Measurements from ENCODE around the gene SVIL. TPM values are rescaled to one million over a fixed set of nuclear protein-coding genes. Genes with fewer than 3 reads are reported as not detected.

The SVIL gene
- total RNA-seq, 1 donor from 2014 or later, result 94.7 TPM

GRCh38 chr10:29657719-29658274 is 23.0 kb upstream of the SVIL start:
- H3K27me3 ChIP-seq, result no peaks in the 10 kb centered on the region
- TF ChIP-seq, protein P1, sequence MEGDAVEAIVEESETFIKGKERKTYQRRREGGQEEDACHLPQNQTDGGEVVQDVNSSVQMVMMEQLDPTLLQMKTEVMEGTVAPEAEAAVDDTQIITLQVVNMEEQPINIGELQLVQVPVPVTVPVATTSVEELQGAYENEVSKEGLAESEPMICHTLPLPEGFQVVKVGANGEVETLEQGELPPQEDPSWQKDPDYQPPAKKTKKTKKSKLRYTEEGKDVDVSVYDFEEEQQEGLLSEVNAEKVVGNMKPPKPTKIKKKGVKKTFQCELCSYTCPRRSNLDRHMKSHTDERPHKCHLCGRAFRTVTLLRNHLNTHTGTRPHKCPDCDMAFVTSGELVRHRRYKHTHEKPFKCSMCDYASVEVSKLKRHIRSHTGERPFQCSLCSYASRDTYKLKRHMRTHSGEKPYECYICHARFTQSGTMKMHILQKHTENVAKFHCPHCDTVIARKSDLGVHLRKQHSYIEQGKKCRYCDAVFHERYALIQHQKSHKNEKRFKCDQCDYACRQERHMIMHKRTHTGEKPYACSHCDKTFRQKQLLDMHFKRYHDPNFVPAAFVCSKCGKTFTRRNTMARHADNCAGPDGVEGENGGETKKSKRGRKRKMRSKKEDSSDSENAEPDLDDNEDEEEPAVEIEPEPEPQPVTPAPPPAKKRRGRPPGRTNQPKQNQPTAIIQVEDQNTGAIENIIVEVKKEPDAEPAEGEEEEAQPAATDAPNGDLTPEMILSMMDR (IDR thresholded peaks at IDR 0.05), result no peak
- DNase-seq (ENCODE audit: low spot score in 2 of 2), result no peak
- H3K9me3 ChIP-seq, result no peaks in the 10 kb centered on the region
- H3K27ac ChIP-seq, result peak overlapping the region; percentile 73 to 81
- H3K4me1 ChIP-seq, result peaks cover 18 to 42% of the 10 kb centered on the region in 2 donors
- H3K36me3 ChIP-seq, result peaks cover 16 to 26% of the 10 kb centered on the region in 2 donors
- intact Hi-C loops (cut with DNase I), result loop anchor here (2.0 kb wide), 1 partner anchor 15 kb away; no protein-coding TSS in a partner anchor
- H3K4me3 ChIP-seq, result no peak overlapping the region

DNA sequence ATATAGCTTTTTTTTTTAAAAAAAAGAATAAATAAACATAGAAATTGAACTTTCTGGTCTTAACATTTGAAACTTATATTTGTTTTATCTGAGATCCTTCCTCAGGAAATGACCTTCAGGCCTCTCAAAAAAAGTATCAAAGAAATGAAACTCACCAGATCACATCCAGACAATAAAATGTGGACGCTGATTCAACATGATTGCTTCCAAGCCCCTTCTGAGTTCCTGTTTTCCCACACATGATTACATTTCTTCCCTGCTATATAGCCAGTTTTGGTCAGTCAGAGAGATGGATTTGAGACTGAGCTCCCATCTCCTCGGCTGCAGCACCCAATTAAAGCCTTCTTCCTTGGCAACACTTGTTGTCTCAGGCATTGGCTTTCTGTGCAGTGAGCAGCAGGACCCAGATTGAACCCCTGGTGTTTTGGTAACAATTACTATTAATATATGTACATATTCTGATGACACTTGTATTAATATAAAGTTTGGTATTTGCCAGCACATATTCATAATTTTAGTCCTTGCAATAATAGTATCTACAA is 21.8 kb upstream of the SVIL start:
- no peaks in the 10 kb centered on the region for H3K27me3 ChIP-seq
- H3K4me3 ChIP-seq, result no peak overlapping the region
- no peak for DNase-seq (ENCODE audit: low spot score in 2 of 2)
- intact Hi-C loops (cut with DNase I), result no loop called here
- H3K4me1 ChIP-seq, result peaks cover 18 to 34% of the 10 kb centered on the region in 2 donors
- TF ChIP-seq, protein P1 (IDR thresholded peaks at IDR 0.05), result no peak
- H3K36me3 ChIP-seq, result peaks cover 16 to 26% of the 10 kb centered on the region in 2 donors
- H3K27ac ChIP-seq, result peak overlapping the region; percentile 33 to 81
- no peaks in the 10 kb centered on the region for H3K9me3 ChIP-seq

- intact Hi-C loops (cut with DNase I), result no loop called here
- no peak for DNase-seq (ENCODE audit: low spot score in 2 of 2)
- TF ChIP-seq, protein P1 (IDR thresholded peaks at IDR 0.05), result no peak
- Histone ChIP-seq H3K4me3 (no peak overlapping the region), H3K4me1 (peaks cover 10 to 19% of the 10 kb centered on the region in 2 donors), H3K27me3 (no peaks in the 10 kb centered on the region), H3K36me3 (peaks cover 13 to 19% of the 10 kb centered on the region in 2 donors), H3K9me3 (no peaks in the 10 kb centered on the region), H3K27ac (peak overlapping the region in 1 of 2 donors; percentile 4)
These were observed 17.4 kb upstream of the SVIL start for GRCh38 chr10:29652192-29652591.

DNA sequence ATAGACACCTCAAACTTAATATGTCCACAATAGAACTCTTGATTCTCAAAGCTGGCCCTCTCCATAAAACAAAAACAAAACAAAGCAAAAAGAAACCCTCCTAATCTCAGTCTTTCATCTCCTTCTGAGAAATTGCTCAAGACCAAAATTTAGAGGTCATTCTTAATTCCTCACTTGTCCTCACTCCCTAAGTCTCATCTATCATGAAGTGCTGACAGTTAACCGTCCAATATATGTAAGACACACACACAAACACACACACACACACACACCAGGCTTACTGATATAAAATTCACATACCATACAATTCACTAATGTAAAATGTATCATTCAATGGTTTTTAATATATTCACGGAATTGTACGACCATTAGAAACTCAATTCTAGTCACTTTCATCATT is 17.0 kb upstream of the SVIL start:
- peak overlapping the region in 1 of 2 donors; percentile 11 for H3K27ac ChIP-seq

DNA sequence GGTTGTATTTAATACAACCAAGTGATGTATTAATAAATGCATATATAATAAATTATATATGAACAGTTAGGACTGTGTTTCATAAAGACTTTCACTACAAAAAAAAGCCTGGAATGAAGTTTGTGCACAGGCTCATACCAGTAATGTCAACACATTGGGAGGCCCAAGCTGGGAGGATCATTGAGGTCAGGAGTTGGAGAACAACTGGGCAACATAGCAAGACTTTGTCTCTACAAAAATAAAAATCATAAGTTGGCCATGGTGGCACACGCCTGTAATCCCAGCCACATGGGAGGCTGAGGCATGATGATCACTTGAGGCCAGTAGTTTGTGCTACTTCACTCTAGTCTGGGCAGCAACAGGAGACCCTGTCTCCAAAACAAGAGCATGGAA is 15.8 kb upstream of the SVIL start:
- no peaks in the 10 kb centered on the region for H3K9me3 ChIP-seq
- peak overlapping the region in 1 of 2 donors; percentile 11 for H3K27ac ChIP-seq
- DNase-seq (ENCODE audit: low spot score in 2 of 2), result no peak
- peaks cover 0 to 4% of the 10 kb centered on the region in 2 donors for H3K36me3 ChIP-seq
- no peak overlapping the region for H3K4me3 ChIP-seq
- peaks cover 10 to 34% of the 10 kb centered on the region in 2 donors for H3K4me1 ChIP-seq
- TF ChIP-seq, protein P1 (IDR thresholded peaks at IDR 0.05), result no peak
- H3K27me3 ChIP-seq, result no peaks in the 10 kb centered on the region
- intact Hi-C loops (cut with DNase I), result no loop called here

More for the DNA sequence above, 17.0 kb upstream of the SVIL start:
- Histone ChIP-seq H3K27me3 (no peaks in the 10 kb centered on the region), H3K9me3 (no peaks in the 10 kb centered on the region), H3K4me1 (peaks cover 10 to 23% of the 10 kb centered on the region in 2 donors), H3K36me3 (peaks cover 9 to 14% of the 10 kb centered on the region in 2 donors), H3K4me3 (no peak overlapping the region)
- TF ChIP-seq, protein P1 (IDR thresholded peaks at IDR 0.05), result no peak
- intact Hi-C loops (cut with DNase I), result no loop called here
- DNase-seq (ENCODE audit: low spot score in 2 of 2), result no peak
